Kidney (tissue), 14 donors: ENCODE results near the gene NAP1L1. TPM values are rescaled to one million over a fixed set of nuclear protein-coding genes. Genes with fewer than 3 reads are reported as not detected.

Source experiments
- DNase-seq, 5 donors: peaks; one replicate each; pipeline ENCODE4 v3.0.0-alpha.2; 2013 to 2020
- FAIRE-seq: peaks from 2 replicates; lab custom pipeline; 2012; peaks lifted over from hg19 to GRCh38; lab: Jason Lieb, UNC
- H3K27ac ChIP-seq, 2 donors: one replicate each; pipeline ENCODE4 v1.7.0; 2013; ENCODE audit warnings: low read depth in 2 of 2, low read length in 2 of 2, inconsistent platforms in 1 of 2
- H3K27me3 ChIP-seq: one replicate; pipeline ENCODE4 v1.7.1; 2013; ENCODE audit warnings: low read length, inconsistent platforms; ENCODE audit not compliant: control insufficient read depth, insufficient read depth
- H3K36me3 ChIP-seq, 3 donors: one replicate each; pipeline versions ENCODE4 v1.7.0 to v1.7.1; 2013; ENCODE audit warnings: low read length in 3 of 3, control low read depth in 1 of 3, inconsistent platforms in 1 of 3; ENCODE audit not compliant: insufficient read depth in 3 of 3, control insufficient read depth in 2 of 3
- H3K4me1 ChIP-seq, 3 donors: one replicate each; pipeline versions ENCODE4 v1.7.0 to v1.7.1; 2013; ENCODE audit warnings: low read length in 3 of 3, inconsistent platforms in 1 of 3, low read depth in 1 of 3; ENCODE audit not compliant: control insufficient read depth in 2 of 3, insufficient read depth in 2 of 3
- H3K4me3 ChIP-seq, 3 donors: one replicate each; pipeline versions ENCODE4 v1.7.0 to v1.8.1; 2013; ENCODE audit warnings: low read length in 3 of 3, control low read depth in 1 of 3, inconsistent platforms in 1 of 3
- H3K9ac ChIP-seq, 3 donors: one replicate each; pipeline versions ENCODE4 v1.7.0 to v1.7.1; 2013; ENCODE audit warnings: low read length in 3 of 3, control low read depth in 1 of 3, inconsistent platforms in 1 of 3
- H3K9me3 ChIP-seq, 3 donors: one replicate each; pipeline versions ENCODE4 v1.7.0 to v1.7.1; 2013; ENCODE audit warnings: low read length in 3 of 3, control low read depth in 1 of 3, inconsistent platforms in 1 of 3; ENCODE audit not compliant: control insufficient read depth in 2 of 3, insufficient read depth in 1 of 3
- CTCF ChIP-seq: IDR thresholded peaks from 3 replicates; pipeline ENCODE4 v1.5.1; 2012; ENCODE audit warnings: mild to moderate bottlenecking, moderate library complexity, borderline replicate concordance; ENCODE audit not compliant: insufficient read depth; ENCODE audit errors: extremely low read depth
- intact Hi-C: fragments of 100-400 bp; cut with DNase I; formaldehyde crosslinking; loops from one replicate; pipeline ENCODE4 v1.11.1; 2022
- polyA plus RNA-seq: library from polyadenylated mRNA; stranded (reverse); fragments of 350-450 nt; fragmentation: Illumina TruSeq; extraction: RNeasy Lipid Tissue Mini Kit (QIAGEN cat#74804); gene quantifications from one replicate; pipeline ENCODE4 v1.2.3, GENCODE V29; 2014; ENCODE audit warnings: low read depth, low replicate concordance; ENCODE audit not compliant: insufficient read depth
- total RNA-seq: library from RNA; stranded (reverse); fragmentation: NEBNext Ultra II Directional; extraction: Animal tissue kit (Norgen Biotek cat#: 25700); gene quantifications from one replicate; pipeline ENCODE4 v1.2.1, GENCODE V29; 2021
- donor health status: control.
- donor health status: control.
- donor health status: control.
- donor health status: control.
- donor health status: control.
- donor health status: DM: yes; HTN: yes; CAD: no.
- donor health status: Normal renal cell carcinoma (clear cell type).

The NAP1L1 gene
- total and polyA plus RNA-seq, 2 donors from 2014 or later: 180 to 288 TPM

GRCh38 chr12:76094754-76095153 lies 10.3 kb upstream of the NAP1L1 start:
- Histone ChIP-seq H3K9ac (no peak overlapping the region), H3K4me1 (no peaks in the 10 kb centered on the region), H3K27me3 (no peaks in the 10 kb centered on the region), H3K4me3 (no peak overlapping the region), H3K36me3 (no peaks in the 10 kb centered on the region), H3K9me3 (no peaks in the 10 kb centered on the region), H3K27ac (no peak overlapping the region)
- TF ChIP-seq CTCF: no peak
- DNase-seq (no peak), FAIRE-seq (no peak)
- intact Hi-C loops: no loop called here

- intact Hi-C loops: no loop called here
- Histone ChIP-seq H3K9ac (no peak overlapping the region), H3K27ac (no peak overlapping the region), H3K27me3 (no peaks in the 10 kb centered on the region), H3K4me1 (no peaks in the 10 kb centered on the region), H3K9me3 (no peaks in the 10 kb centered on the region), H3K36me3 (no peaks in the 10 kb centered on the region), H3K4me3 (no peak overlapping the region)
- TF ChIP-seq CTCF: no peak
- peak in 4 of 5 donors; percentile 32 to 50 (median 46) for DNase-seq
- no peak for FAIRE-seq
Observed at GRCh38 chr12:76091246-76091754, 6.8 kb upstream of the NAP1L1 start.

GRCh38 chr12:76085520-76085868 lies 1.0 kb upstream of the NAP1L1 start:
- no peak for TF ChIP-seq CTCF
- FAIRE-seq (no peak), DNase-seq (peak in 1 of 5 donors; percentile 50)
- peaks cover 0 to 8% (median 0%) of the 10 kb centered on the region in 3 donors for H3K4me1 ChIP-seq
- H3K36me3 ChIP-seq: no peaks in the 10 kb centered on the region
- peak overlapping the region; percentile 55 to 73 (median 69) for H3K4me3 ChIP-seq
- H3K27me3 ChIP-seq: no peaks in the 10 kb centered on the region
- H3K27ac ChIP-seq: peak overlapping the region; percentile 97 to 98
- peak overlapping the region; percentile 34 to 59 (median 47) for H3K9ac ChIP-seq
- intact Hi-C loops: no loop called here
- no peaks in the 10 kb centered on the region for H3K9me3 ChIP-seq

GRCh38 chr12:76084863-76085519 lies 506 bp upstream of the NAP1L1 start:
- no peaks in the 10 kb centered on the region for H3K9me3 ChIP-seq
- intact Hi-C loops: no loop called here
- FAIRE-seq: no peak
- H3K9ac ChIP-seq: peak overlapping the region; percentile 34 to 59 (median 47)
- DNase-seq: peak in 1 of 5 donors; percentile 95
- no peaks in the 10 kb centered on the region for H3K27me3 ChIP-seq
- peak overlapping the region; percentile 55 to 73 (median 69) for H3K4me3 ChIP-seq
- peak overlapping the region; percentile 97 to 98 for H3K27ac ChIP-seq
- peak; percentile 4 for TF ChIP-seq CTCF
- H3K4me1 ChIP-seq: peaks cover 0 to 8% (median 0%) of the 10 kb centered on the region in 3 donors
- no peaks in the 10 kb centered on the region for H3K36me3 ChIP-seq
